Natural killer cell (primary cell): ENCODE measurements around the gene SCNN1A. TPM values are rescaled to one million over a fixed set of nuclear protein-coding genes. Genes with fewer than 3 reads are reported as not detected.

ENCODE experiments used
- ATAC-seq, 3 donors: fragments of 150-1000 bp in 2 of 3; fragments of 200-7000 bp in 1 of 3; cut with Tn5 transposase; 1 replicate in 1 of 3; 2 replicates in 2 of 3; pipeline ENCODE4 v1.10.0; 2021; ENCODE audit warnings: mild to moderate bottlenecking in 2 of 3, moderate library complexity in 2 of 3
- DNase-seq, 2 donors: peaks; one replicate each; pipeline versions ENCODE4 v3.0.0 to v3.0.0-alpha.2; 2013 to 2021; ENCODE audit warnings: mixed read lengths in 1 of 2
- H3K27ac ChIP-seq: one replicate; pipeline ENCODE4 v1.5.1; 2013; ENCODE audit warnings: mild to moderate bottlenecking, low read length
- H3K27me3 ChIP-seq: one replicate; pipeline ENCODE4 v1.6.1; 2013; ENCODE audit warnings: low read length; ENCODE audit not compliant: control insufficient read depth, insufficient read depth
- H3K36me3 ChIP-seq: one replicate; pipeline ENCODE4 v1.6.1; 2013; ENCODE audit warnings: low read length; ENCODE audit not compliant: control insufficient read depth, insufficient read depth
- H3K4me1 ChIP-seq: one replicate; pipeline ENCODE4 v1.6.1; 2013; ENCODE audit warnings: low read length; ENCODE audit not compliant: control insufficient read depth, insufficient read depth
- H3K4me3 ChIP-seq: one replicate; pipeline ENCODE4 v1.5.1; 2013; ENCODE audit warnings: low read length
- H3K9me3 ChIP-seq: one replicate; pipeline ENCODE4 v1.6.1; 2013; ENCODE audit warnings: low read length; ENCODE audit not compliant: control insufficient read depth, insufficient read depth
- H3K27ac Mint-ChIP-seq, 2 donors: one replicate each; pipeline ENCODE4 v1.8.0; 2022; ENCODE audit warnings: mild to moderate bottlenecking in 2 of 2, mixed read lengths in 2 of 2, moderate library complexity in 1 of 2
- H3K27me3 Mint-ChIP-seq, 2 donors: one replicate each; pipeline ENCODE4 v1.8.0; 2022; ENCODE audit warnings: low read depth in 2 of 2, mixed read lengths in 2 of 2
- H3K36me3 Mint-ChIP-seq: one replicate; pipeline ENCODE4 v1.8.0; 2022; ENCODE audit warnings: mixed read lengths
- H3K4me1 Mint-ChIP-seq, 2 donors: one replicate each; pipeline ENCODE4 v1.8.0; 2022; ENCODE audit warnings: mixed read lengths in 2 of 2
- H3K4me3 Mint-ChIP-seq: one replicate; pipeline ENCODE4 v1.8.0; 2022; ENCODE audit warnings: mild to moderate bottlenecking, moderate library complexity, mixed read lengths
- H3K9me3 Mint-ChIP-seq, 2 donors: one replicate each; pipeline ENCODE4 v1.8.0; 2022; ENCODE audit warnings: mixed read lengths in 2 of 2
- WGBS: methylation state at CpG from one replicate; pipeline ENCODE4 v1.1.7; 2013; ENCODE audit warnings: missing lambda C conversion rate; ENCODE audit not compliant: insufficient coverage; 5-methylcytosine and 5-hydroxymethylcytosine counted together
- intact Hi-C: fragments of 100-400 bp; cut with micrococcal nuclease; formaldehyde crosslinking; loops from one replicate; pipeline ENCODE4 v1.14.2; 2022
- total RNA-seq, 4 donors: library from RNA; stranded (reverse); fragments of 120-200 nt in 1 of 4; gene quantifications; one replicate each; pipeline versions ENCODE4 v1.2.3 to v1.2.4, GENCODE V29; 2013 to 2022
- TF ChIP-seq, protein P1 (sequence below): fragments of 200-600 bp; IDR thresholded peaks from one replicate; pipeline ENCODE4 v1.8.0; 2022; ENCODE audit warnings: antibody characterized with exemption

Gene SCNN1A
- total RNA-seq, 3 donors from 2014 or later (not counting 1 experiment from before 2014, with no cell fraction given): 1.5 to 3.0 (median 1.5) TPM

DNA sequence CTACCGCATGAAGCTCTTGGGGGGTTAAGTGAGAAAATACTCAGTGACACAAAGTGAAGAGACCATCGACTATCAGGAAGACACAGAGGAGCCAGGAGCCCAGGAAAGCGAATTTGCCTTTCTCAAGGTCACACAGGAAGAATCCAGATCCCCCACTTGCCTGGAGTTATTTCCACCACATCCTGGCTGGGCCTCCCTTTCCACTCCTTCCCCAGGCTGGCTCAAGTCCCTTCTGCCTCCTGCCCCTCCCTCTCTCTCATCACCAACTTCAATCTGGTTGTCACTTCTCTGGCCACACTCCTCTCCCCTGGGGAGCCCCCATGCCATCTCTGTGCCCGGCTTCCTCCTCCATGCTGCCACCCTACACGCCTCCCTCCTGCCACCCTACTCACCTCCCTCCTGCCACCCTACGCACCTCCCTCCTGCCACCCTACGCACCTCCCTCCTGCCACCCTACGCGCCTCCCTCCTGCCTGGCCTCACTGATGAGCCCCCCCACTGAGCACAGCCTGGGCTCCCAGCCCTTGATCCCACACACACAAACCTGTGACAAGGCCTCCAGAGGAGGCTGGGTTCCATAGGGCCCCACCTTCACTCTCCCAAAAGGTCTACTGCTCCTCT, 6.3 kb downstream of the SCNN1A start:
- WGBS: 72% methylated on average over 9 of the region's 9 CpGs
- intact Hi-C loops: no loop called here
- Histone ChIP-seq H3K27ac (peak overlapping the region; percentile 60), H3K27me3 (no peaks in the 10 kb centered on the region), H3K4me3 (no peak overlapping the region), H3K4me1 (peaks cover 33% of the 10 kb centered on the region), H3K9me3 (no peaks in the 10 kb centered on the region), H3K36me3 (no peaks in the 10 kb centered on the region)
- peak overlapping the region; percentile 81 to 84 for H3K27ac Mint-ChIP-seq
- H3K4me1 Mint-ChIP-seq: peaks cover 33 to 52% of the 10 kb centered on the region in 2 donors
- no peaks in the 10 kb centered on the region for H3K27me3 Mint-ChIP-seq
- no peaks in the 10 kb centered on the region for H3K36me3 Mint-ChIP-seq
- TF ChIP-seq, protein P1, sequence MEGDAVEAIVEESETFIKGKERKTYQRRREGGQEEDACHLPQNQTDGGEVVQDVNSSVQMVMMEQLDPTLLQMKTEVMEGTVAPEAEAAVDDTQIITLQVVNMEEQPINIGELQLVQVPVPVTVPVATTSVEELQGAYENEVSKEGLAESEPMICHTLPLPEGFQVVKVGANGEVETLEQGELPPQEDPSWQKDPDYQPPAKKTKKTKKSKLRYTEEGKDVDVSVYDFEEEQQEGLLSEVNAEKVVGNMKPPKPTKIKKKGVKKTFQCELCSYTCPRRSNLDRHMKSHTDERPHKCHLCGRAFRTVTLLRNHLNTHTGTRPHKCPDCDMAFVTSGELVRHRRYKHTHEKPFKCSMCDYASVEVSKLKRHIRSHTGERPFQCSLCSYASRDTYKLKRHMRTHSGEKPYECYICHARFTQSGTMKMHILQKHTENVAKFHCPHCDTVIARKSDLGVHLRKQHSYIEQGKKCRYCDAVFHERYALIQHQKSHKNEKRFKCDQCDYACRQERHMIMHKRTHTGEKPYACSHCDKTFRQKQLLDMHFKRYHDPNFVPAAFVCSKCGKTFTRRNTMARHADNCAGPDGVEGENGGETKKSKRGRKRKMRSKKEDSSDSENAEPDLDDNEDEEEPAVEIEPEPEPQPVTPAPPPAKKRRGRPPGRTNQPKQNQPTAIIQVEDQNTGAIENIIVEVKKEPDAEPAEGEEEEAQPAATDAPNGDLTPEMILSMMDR: no peak
- no peak for DNase-seq
- no peaks in the 10 kb centered on the region for H3K9me3 Mint-ChIP-seq
- H3K4me3 Mint-ChIP-seq: no peak overlapping the region
- ATAC-seq: peak in 1 of 3 donors; percentile 35

DNA sequence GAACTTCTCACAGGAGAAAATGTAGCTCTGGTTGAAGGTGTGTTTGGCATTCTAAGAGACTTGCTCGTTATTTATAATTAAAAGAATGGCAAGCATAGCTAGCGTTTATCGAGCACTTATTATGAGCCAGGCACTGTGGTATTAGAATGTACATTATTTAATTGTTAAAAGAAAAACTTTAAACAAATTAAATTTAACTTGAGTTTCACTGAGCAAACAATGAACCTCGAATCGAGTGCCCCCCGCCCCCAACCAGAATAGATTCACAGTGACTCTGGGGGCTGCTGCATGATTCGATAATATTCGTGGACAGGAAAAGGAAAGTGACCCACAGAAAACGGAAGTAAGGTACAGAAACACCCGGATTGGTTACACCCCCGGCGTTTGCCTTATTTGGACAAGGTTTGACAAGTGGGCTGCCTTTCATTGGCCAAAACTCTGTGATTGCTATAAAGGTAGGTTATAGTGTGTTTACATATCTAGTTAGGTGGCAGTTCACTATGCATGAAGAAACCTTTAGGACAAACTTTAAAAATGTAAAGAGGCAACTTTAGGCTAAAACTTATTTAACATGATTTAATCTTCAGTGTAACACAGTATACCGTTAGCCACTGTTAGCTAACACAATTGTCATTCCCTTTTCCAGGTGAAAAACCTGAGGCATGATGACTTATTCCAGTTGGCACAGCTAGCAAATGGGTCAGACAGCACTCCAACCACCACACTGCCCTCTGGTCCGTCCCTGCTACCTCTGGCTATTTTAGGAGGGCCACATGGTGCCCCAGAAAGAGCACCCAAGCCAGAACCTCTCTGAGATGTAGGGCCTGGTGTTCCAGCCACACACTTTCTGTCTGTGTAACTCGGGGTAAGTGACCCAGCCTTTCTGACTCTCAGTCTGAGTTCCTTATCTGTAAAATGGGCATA, 7.1 kb downstream of the SCNN1A start:
- TF ChIP-seq, protein P1: peak; percentile 2
- Histone ChIP-seq H3K4me3 (no peak overlapping the region), H3K27ac (peak overlapping the region; percentile 60), H3K4me1 (peaks cover 39% of the 10 kb centered on the region), H3K27me3 (no peaks in the 10 kb centered on the region), H3K9me3 (no peaks in the 10 kb centered on the region), H3K36me3 (no peaks in the 10 kb centered on the region)
- peak overlapping the region; percentile 70 for H3K4me3 Mint-ChIP-seq
- H3K27ac Mint-ChIP-seq: peak overlapping the region; percentile 81 to 84
- DNase-seq (peak in 1 of 2 donors; percentile 31), ATAC-seq (peak in 2 of 3 donors; percentile 32 to 54)
- H3K9me3 Mint-ChIP-seq: no peaks in the 10 kb centered on the region
- intact Hi-C loops: loop anchor here (1.0 kb wide), 2 partner anchors 31 to 45 kb away; no protein-coding TSS in a partner anchor
- WGBS: 39% methylated on average over 14 of the region's 15 CpGs
- peaks cover 34 to 46% of the 10 kb centered on the region in 2 donors for H3K4me1 Mint-ChIP-seq
- no peaks in the 10 kb centered on the region for H3K36me3 Mint-ChIP-seq
- H3K27me3 Mint-ChIP-seq: no peaks in the 10 kb centered on the region

DNA sequence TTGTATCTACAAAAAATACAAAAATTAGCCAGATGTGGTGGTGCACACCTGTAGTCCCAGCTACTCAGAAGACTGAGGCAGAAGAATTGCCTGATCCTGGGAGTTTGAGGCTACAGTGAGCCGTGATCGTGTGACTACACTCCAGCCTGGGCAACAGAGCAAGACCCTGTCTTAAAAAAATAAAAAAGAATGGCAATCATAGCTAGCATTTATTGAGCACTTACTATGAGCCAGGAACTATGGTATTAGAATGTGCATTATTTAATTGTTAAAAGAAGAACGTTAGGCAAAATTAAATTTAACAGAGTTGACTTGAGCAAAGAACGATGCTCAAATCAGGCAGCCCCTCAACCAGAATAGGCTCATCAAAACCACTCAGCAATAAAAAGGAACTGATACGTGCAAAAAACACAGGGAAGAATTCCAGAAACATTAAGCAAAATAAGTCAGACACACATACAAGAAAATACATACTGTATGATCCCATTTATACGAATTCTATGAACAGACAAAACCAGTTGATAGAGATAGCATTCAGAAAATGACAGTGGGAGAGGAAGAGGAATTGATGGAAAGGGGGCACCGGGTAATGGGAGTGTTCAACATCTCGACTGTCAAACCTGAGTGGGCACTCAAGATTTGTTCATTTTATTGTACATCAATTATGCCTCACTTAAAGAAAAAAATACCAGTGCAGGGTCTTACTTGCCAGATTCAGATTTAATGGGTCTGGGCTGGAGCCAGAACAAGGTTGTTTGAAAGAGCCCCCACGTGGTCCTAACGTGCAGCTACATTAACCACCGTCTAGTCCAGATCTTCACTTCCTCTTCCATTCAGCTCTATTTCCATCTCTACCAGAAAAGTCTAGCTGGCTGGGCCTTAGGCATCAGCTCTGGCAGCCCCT, 8.0 kb downstream of the SCNN1A start:
- Histone ChIP-seq H3K9me3 (no peaks in the 10 kb centered on the region), H3K27ac (peak overlapping the region; percentile 60), H3K36me3 (no peaks in the 10 kb centered on the region), H3K4me3 (no peak overlapping the region), H3K27me3 (no peaks in the 10 kb centered on the region), H3K4me1 (peaks cover 41% of the 10 kb centered on the region)
- Mint-ChIP-seq H3K36me3 (no peaks in the 10 kb centered on the region), H3K4me1 (peaks cover 27 to 40% of the 10 kb centered on the region in 2 donors), H3K4me3 (peak overlapping the region; percentile 70), H3K27me3 (no peaks in the 10 kb centered on the region), H3K27ac (peak overlapping the region; percentile 81 to 84), H3K9me3 (no peaks in the 10 kb centered on the region)
- DNase-seq (peak in 1 of 2 donors; percentile 78), ATAC-seq (peak; percentile 60 to 76 (median 68))
- 44% methylated on average over 8 of the region's 11 CpGs for WGBS
- intact Hi-C loops: loop anchor here (1.0 kb wide), 2 partner anchors 30 to 44 kb away; no protein-coding TSS in a partner anchor
- TF ChIP-seq, protein P1: peak; percentile 41
